HG03139 (cell line): ENCODE measurements around the gene TOE1.
"Not testable (repeated sequence)": the region's sequence is repeated elsewhere in the genome, so short reads cannot be mapped to it uniquely, and the experiment has no call there.

ENCODE experiments used
- ATAC-seq: cut with Tn5 transposase; IDR thresholded peaks from one replicate; pipeline ENCODE4 v1.9.1; 2021; ENCODE audit not compliant: unreplicated experiment

TOE1 gene

DNA sequence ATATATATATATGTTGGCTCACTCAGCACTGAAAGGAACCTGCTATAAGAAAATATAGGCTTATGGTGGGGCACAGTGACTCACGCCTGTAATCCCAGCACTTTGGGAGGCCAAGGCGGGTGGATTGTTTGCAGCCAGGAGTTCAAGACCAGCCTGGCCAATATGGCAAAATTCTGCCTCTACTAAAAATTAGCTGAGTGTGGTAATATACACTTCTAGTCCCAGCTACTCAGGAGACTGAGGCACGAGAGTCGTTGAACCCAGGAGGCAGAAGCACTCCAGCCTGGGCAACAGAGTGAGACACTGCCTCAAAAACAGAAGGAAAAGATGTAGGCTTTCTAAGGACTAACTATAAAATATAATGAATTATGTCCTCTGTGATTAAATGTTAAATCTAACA, 14.9 kb downstream of the TOE1 start:
- ATAC-seq = no peak

DNA sequence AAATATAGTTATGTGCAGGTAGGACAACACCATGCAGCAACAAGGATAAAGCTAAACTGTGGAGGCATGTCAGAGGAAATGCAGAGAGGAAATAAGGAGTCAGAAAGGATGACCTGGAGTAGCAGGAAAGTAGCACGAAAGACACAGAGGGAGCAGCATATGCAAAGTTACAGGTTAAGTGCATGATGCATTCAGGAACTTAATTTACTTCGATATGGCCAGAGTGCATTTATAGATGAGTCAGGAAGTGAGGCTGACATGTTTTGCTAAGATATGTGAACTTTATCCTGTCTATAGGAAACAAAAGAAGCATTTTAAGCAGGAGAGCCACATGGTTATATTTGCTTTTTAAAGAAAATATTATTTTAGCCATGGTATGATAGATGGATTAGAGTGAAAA, 15.7 kb downstream of the TOE1 start:
- ATAC-seq = no peak

DNA sequence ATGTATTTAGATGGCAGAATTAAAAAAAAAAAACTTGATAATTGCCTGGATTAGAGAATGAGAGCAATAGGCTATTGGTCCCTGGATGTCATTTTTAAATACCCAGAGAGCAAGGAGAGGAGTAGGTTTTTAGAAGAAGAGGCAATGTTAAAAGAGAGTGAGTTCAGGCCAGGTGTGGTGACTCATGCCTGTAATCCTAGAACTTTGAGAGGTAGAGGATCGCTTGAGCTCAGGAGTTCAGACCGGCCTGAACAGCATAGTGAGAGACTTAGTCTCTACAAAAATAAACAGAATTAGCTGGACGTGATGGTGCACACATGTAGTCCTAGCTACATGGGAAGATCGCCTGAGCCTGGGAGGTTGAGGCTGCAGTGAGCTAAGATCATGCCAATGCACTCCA, 16.2 kb downstream of the TOE1 start:
- no peak for ATAC-seq

DNA sequence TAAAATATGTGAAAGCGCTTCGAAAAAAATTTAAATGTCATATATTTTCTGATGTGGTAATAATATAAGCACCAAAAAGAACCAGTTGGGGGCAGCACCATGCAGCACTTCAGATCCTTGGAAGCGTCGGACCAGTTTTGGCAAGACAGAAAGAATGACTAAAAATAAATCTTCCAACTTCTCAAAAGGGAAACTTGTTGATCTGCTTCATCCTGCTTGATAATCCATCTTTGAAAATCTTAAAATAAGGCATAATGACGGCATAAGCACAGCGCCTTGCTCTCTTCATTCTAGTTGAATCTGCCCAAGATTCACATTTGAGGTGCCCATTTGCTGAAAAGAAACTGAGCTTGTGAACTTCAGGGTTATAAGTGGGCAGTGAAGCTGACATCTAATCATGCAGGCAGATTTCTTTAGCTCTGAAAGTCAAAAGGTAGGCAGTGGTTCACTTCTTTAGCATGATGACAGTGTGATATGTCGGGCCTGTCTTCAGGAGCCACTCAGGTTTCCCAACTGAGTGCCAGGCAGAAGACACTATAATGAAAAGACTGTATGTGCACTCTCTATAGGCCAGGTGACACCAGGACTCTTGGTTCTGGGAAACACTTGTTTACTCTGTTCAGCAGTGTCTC, 20.0 kb downstream of the TOE1 start:
- ATAC-seq = no peak

DNA sequence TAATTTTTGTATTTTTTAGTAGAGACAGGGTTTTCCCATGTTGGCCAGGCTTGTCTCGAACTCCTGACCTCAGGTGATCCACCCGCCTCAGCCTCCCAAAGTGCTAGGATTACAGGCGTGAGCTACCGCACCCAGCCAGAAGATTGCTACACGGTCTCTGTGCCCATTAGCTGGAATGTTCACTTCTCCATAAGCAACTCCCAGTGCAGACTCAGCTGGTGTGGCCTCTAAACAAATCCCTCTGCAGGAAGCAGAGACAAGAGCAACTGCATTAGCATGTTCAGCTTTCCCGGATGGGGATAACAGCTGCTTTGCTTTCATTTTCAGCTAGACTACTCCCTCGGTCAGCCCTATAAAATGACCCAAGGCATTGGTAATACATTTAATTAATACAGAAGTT, 21.0 kb downstream of the TOE1 start:
- ATAC-seq = not testable (repeated sequence)

DNA sequence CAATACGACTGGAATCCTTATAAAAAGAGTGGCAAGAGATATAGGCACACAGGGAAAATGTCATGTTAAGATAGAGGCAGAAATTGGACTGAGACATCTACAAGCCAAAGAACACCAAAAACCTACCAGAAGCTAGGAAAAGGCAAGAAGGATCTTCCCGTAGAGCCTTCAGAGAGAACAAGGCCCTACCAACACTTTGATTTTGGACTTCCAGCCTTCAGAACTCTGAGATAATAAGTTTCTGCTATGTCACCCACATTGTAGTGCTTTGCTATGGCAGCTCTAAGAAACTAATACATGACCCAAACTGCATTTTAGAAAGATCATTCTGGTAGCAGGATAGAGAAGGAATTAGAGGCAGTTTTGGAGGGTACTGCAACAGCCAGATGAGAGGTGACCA, 24.3 kb downstream of the TOE1 start:
- ATAC-seq = no peak

DNA sequence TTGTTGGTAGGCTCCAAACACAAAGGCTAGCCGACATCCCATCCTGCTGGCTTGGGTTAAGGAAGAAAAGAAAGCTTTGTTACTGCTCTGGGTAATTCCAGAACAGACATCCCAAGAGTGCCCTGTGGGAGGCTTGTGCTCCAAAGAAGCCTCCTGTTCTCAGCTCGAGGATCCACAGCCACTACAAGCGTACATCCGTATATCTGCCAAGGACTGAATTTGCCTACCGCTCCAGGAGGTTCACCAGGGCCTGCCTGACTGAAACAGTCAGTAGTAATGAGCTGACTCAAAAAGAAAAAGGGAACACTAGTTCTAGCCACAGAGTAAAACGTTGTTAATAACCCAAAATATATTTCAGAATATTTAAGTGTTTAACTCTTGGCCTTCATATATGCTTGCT, 25.1 kb downstream of the TOE1 start:
- no peak for ATAC-seq

DNA sequence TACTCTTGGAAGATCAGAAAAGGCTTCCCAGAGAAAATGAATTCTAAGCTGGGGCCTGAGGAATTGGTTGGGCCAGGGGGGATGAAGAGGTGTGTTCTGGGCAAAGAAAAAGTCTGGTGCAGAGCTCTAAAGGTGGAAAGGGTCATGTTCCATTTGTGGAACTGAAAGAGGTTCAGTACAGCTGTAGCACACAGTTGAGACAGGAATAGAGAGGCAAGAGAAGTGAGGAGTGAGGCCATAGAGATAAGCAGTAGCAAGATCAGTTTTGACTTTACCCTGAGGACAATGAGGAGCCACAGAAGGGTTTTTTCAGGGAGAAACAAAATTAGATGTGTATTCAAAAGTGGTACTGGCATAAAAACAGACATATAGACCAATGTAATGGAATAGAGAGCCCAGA, 30.6 kb downstream of the TOE1 start:
- ATAC-seq = no peak

DNA sequence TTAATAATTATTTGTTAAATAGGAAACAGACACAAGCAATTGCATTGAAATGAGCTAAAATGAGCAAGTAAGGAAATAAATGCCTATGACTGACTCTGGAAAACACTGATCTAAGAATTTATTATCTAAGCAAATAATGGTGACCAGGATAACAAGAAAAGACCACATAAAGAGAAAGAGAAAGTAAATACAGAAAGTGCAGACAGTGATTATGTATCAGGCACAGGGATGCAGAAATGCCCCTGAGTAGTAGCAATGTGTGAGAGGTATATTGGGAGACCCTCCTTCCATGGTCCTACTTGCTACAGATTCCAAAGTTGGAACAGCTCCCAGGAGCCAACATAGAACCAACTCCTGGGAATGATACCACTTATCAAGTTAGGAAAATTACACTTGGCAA, 33.6 kb downstream of the TOE1 start:
- ATAC-seq = no peak

DNA sequence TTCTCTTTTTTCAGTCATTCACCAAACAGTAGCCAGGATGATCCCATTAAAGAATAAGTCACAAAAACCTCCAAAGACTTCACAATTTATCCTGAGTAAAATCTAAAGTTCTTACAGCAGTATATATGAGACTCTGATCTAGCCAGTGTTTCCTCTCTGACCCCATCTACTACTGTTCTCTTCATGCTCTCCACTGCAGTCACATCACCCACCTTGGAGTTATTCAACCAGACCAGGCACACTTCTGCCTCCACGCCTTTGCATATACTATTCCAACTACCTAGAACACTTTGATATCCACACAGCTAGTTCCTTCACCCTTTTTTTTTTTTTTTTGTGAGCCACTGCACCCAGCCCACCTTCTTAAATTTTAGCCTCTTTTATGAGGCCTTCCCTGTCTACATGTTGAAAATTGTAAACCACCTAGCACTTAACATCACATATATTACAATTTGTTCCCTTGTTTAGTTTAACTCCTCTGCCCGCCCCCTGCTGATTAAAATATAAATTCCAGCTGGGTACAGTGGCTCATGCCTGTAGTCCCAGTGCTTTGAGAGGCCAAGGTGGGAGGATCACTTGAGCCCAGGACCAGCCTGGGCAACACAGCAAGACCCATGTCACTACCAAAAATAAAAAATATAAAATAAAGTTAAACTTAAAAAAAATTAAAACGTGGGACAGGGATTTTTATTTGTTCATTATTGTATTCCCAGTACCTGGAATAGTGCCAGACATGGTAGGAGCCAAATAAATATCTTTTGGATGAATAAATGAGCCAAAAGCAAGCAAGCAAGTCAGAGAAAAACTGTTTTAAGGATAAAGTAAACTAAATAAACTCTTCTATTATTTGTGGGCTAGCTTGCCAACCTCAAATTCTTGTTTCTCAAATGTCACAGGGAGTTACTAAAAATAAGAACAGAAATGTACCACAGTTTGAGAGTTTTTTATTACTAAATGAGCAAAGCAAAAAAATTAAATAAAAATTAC, 35.4 kb downstream of the TOE1 start:
- ATAC-seq = no peak

DNA sequence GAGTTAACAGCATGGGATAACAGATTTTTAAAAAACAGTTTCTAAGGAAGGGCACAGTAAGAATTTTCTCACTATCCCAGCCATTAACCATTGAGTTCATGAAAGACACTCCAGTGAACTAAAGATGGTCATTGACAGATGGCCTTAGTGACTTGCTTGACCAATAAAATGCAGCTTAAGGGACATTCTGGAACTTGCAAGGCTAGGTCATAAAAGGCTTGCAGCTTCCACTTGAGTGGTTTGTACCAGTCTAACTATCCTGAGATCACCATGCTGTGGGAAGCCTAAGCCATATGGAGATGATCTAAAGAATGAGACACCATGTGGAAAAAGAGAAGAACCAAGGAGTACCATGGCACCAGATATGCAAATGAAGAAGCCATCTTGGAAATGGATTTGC, 38.2 kb downstream of the TOE1 start:
- no peak for ATAC-seq

DNA sequence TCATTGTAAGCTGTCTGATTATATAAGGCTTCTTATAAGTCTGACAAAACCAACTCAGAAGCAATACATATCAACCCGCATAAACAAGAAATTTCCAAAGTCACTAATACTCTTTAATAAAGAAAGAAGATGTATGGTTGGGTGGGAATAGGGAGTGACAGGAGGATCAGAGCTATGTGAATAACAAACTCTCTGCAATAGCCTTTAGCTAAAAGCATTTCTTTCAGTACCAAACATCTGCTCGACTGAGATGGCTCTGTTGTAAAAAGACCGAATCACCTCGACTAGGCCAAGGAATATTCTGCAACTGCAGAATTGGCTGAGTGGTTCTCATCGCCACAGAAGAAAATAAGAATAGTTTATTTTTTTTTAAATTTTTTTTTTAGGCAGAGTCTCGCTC, 39.6 kb downstream of the TOE1 start:
- ATAC-seq = no peak

DNA sequence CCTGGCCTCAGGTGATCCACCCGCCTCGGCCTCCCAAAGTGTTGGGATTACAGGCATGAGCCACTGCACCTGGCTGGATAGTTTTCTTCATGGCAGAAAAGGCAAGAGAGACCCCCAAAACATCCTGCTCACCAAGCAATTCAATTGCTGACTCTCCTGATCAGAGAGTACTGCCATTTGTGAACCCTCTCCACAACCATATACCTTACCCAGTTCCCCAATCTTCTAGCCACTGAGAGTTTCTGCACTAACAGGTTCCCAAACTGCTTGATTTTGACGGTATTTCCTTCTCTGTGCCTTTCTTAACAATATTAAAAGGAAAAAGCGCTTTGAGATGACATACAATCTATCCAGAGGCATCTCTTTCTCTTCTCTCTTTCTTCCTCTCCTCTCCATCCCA, 40.2 kb downstream of the TOE1 start:
- ATAC-seq = no peak

DNA sequence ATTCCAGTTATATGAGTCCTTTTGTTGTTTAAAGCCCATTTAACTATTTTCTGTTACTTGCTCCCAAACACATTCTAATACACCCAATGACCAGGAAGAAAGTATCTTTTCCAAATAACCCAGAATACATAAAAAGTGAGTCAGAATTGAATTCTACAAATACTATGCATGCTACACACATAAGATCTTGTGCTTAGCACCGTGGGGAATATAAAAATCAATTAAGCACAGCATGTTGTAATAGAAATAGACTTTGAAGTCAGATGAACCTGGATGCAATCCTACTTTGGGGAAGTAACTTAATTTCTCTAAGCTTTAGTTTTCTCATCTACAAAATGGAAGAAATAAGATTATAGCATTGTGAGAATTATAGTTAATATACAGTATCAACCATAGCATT, 40.8 kb downstream of the TOE1 start:
- ATAC-seq = no peak

DNA sequence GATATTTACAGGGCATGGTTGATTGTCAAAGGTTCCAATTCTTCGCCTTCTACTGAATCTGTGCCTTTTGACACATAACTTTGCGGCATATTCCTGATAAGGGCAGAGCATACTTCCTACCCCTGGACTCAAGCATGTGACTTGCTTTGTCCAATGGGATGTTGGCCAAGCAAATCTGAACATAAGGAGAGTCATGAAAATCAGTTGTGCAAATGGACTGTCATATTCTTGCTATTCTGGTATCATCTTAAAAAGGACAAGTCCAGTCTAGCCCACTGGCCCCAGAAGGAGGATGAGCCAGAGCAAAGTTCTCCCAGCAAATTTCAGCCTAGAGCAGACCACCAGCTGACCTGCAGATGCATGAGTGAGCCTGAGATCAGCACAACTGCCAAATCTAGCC, 41.3 kb downstream of the TOE1 start:
- no peak for ATAC-seq

DNA sequence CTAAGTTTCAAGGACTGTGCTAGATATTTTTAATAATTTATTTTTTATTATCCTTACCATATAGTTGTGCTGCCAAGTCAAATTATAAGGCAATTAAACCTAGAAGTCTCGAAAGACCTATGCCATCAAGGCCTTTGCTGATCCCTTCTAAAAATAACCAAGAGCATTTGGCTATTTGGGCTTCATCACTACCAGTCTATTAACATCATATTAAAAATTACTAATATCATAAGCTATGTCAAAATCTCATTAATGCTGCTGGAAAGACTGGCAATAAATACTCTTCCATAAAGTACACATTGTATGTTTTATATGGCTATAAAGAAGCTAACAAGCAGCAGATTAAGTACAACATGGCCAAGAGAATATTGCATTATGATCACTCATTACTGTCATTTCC, 43.2 kb downstream of the TOE1 start:
- no peak for ATAC-seq

DNA sequence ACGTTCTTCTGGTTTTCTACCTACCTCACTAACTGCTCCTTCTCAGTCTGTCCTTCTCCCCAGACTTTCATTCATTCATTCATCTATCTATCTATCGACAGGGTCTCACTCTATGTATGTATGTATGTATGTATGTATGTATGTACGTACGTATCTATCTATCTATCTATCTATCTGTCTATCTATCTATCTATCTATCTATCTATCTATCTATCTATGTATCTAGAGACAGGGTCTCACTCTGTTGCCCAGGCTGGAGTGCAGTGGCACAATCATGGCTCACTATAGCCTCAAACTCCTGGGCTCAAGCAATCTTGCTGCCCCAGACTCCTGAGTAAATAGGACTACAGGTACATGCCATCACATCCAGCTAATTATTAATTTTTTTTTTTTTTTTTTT, 44.2 kb downstream of the TOE1 start:
- not testable (repeated sequence) for ATAC-seq

DNA sequence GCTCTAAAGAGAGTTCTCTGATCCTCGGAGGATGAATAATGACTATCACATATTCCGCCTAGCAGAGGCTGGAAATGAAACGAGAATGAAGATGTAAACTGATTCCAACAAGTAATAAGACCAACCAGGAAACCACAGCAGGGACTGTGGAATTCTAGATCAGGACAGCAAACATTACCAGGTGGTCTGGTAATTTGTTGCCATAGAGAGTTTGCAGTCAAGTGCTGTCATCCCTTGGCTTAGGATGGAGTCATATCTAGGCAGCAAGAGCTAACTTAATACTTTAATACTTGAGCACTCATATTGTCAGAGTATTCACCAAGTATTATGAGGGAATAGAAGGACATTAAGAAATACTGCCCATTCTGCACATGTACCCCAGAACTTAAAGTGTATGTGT, 45.3 kb downstream of the TOE1 start:
- no peak for ATAC-seq

DNA sequence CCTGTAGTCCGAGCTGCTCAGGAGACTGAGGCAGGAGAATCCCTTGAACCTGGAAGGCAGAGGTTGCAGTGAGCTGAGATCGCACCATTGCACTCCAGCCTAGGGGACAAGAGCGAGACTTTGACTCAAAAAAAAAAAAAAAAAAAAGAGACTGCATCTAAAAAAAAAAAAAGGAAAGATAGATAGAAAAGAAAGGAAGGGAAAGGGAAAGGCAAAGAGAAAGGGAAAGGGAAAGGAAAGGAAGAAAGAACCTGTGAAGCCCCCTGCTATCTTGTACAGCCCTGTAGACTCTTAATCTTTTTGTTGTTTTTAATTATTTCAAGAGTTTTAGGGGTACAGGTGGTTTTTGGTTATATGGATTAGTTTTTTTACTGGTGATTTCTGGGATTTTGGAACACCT, 46.2 kb downstream of the TOE1 start:
- ATAC-seq = no peak
